Measurements from ENCODE around the gene MYCBP2.
"Not testable (repeated sequence)": the region's sequence is repeated elsewhere in the genome, so short reads cannot be mapped to it uniquely, and the experiment has no call there.

MYCBP2 gene

DNA sequence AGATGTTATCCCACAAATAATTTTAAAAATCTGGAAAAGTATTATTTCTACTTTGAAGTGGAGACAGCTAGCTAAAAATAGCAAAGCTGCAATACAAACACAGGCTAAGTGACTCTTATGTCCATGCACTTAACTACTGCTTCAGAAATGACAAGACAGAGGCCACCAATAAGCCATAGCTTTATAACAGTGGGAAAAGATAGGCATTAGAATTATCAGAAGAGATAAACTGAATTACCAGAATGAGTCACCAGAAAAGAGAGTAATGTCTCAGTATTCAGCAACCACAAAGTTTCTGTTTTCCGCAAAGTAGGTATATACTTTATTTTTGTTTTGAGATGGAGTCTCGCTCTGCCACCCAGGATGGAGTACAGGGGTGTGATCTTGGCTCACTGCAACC lies 317.9 kb downstream of the MYCBP2 start:
- no peak for DNase-seq (ENCODE audit: low read depth in 2 of 2)
- no peak overlapping the region for H3K4me3 ChIP-seq (replicated peaks in 1 of 2; ENCODE audit: low read depth in 2 of 2, low read length in 2 of 2)
- no peak for TF ChIP-seq CTCF (IDR thresholded peaks at IDR 0.05; ENCODE audit: low read depth, low read length)

GRCh38 chr13:77008337-77008736 lies 318.6 kb downstream of the MYCBP2 start:
- not testable (repeated sequence) for H3K4me3 ChIP-seq (replicated peaks in 1 of 2; ENCODE audit: low read depth in 2 of 2, low read length in 2 of 2); DNase-seq (ENCODE audit: low read depth in 2 of 2)

DNA sequence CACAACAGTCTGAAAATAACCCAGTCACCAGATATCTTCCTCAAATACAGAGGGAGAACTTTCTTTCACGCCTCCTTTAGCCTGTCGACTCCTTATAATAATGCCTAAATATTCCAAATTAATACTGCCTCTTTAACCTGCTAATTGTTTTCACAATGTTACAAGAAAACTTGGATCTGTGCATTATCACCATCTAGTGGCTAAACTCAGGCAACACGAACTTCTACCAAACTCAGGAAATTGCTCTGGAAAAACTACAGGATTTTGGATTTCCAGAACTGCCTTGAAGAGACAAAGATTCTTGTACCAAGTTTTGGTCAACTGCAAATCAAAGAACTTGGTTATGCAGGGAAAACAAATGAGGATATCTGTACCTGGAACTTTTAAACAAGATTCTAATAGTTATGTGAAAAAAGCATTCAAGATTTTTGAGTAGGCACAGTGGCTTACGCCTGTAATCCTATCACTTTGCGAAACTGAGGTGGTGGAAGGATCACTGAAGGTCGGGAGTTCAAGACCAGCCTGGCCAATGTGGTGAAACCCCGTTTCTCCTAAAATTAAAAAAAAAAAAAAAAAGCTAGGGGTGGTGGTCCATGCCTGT lies 324.2 kb downstream of the MYCBP2 start:
- peak; percentile 53 to 65 for DNase-seq (ENCODE audit: low read depth in 2 of 2)
- no peak overlapping the region for H3K4me3 ChIP-seq (replicated peaks in 1 of 2; ENCODE audit: low read depth in 2 of 2, low read length in 2 of 2)
- peak; percentile 73 for TF ChIP-seq CTCF (IDR thresholded peaks at IDR 0.05; ENCODE audit: low read depth, low read length)

DNA sequence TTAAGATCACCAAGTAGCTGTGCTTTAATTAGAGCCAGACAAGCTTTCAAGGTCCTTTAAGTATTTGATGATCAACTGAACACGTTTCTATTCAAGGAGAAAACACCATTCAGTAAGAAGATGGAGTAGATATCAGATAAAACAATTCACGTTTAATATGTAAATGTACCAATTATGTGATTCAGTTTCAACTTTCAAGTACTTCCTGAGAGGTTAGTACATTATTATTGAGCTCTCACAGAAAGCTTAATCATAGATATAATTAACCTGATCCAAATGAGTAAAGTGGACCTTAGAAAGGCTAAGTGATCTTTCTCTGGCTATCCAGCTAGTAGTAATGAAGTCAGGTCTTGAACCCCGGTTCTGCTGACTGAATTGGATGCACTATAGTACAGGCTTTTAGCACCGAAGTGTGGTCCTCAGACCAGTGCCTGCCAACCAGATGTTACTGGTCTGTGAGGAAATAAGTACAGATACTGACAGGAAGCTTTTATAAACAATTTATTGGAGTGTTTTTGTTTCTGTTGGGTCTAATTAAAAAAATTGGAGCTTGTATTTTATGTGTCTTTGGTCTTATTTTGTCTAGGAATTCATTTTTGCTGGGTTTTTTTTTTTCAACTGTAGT lies 324.8 kb downstream of the MYCBP2 start:
- TF ChIP-seq CTCF (IDR thresholded peaks at IDR 0.05; ENCODE audit: low read depth, low read length) = no peak
- H3K4me3 ChIP-seq (replicated peaks in 1 of 2; ENCODE audit: low read depth in 2 of 2, low read length in 2 of 2) = no peak overlapping the region
- no peak for DNase-seq (ENCODE audit: low read depth in 2 of 2)

- no peak overlapping the region for H3K4me3 ChIP-seq (replicated peaks in 1 of 2; ENCODE audit: low read depth in 2 of 2, low read length in 2 of 2)
- TF ChIP-seq CTCF (IDR thresholded peaks at IDR 0.05; ENCODE audit: low read depth, low read length) = no peak
- no peak for DNase-seq (ENCODE audit: low read depth in 2 of 2)
These were observed 325.4 kb downstream of the MYCBP2 start for GRCh38 chr13:77001540-77001939.

- no peak for TF ChIP-seq CTCF (IDR thresholded peaks at IDR 0.05; ENCODE audit: low read depth, low read length)
- H3K4me3 ChIP-seq (replicated peaks in 1 of 2; ENCODE audit: low read depth in 2 of 2, low read length in 2 of 2) = no peak overlapping the region
- peak in 1 of 2 donors; percentile 78 for DNase-seq (ENCODE audit: low read depth in 2 of 2)
These were observed 326.4 kb downstream of the MYCBP2 start for GRCh38 chr13:77000475-77000874.
